ENCODE measurements around the gene HOXA4.

HOXA4 gene

GRCh38 chr7:27178366-27178765 is 47.8 kb upstream of the HOXA4 start:
- no peak overlapping the region for H3K9ac ChIP-seq (ENCODE audit: low read length)
- H3K79me2 ChIP-seq (ENCODE audit: insufficient read depth, low read length), result no peaks in the 10 kb centered on the region
- H3F3A ChIP-seq (ENCODE audit: insufficient read depth), result no peaks in the 10 kb centered on the region
- H3K4me3 ChIP-seq (ENCODE audit: insufficient read depth, low read length, poor library complexity, severe bottlenecking), result no peak overlapping the region
- H3K27me3 ChIP-seq (ENCODE audit: low read length), result no peaks in the 10 kb centered on the region
- no peaks in the 10 kb centered on the region for H4K20me1 ChIP-seq (ENCODE audit: low read depth, low read length)
- no peak overlapping the region for H2AFZ ChIP-seq (ENCODE audit: low read depth, low read length, severe bottlenecking)
- H3K9me2 ChIP-seq (replicated peaks; ENCODE audit: insufficient read depth, low read length), result no peaks in the 10 kb centered on the region
- H3K27ac ChIP-seq (ENCODE audit: low read depth, low read length), result no peak overlapping the region
- no peaks in the 10 kb centered on the region for H3K36me3 ChIP-seq (ENCODE audit: low read length)
- no peaks in the 10 kb centered on the region for H3K9me3 ChIP-seq (ENCODE audit: insufficient read depth, low read length)
- TF ChIP-seq CTCF (IDR thresholded peaks at IDR 0.05; ENCODE audit: insufficient read depth, low read length, poor library complexity, severe bottlenecking), result no peak
- no peak for TF ChIP-seq EZH2phosphoT487 (conservative IDR thresholded peaks at IDR 0.05; ENCODE audit: low read length)
- no peak overlapping the region for H3K4me2 ChIP-seq (ENCODE audit: low read depth, low read length, poor library complexity, severe bottlenecking)

GRCh38 chr7:27177795-27178320 is 47.3 kb upstream of the HOXA4 start:
- Histone ChIP-seq H3K9me2 (replicated peaks; ENCODE audit: insufficient read depth, low read length) (no peaks in the 10 kb centered on the region), H3K9me3 (ENCODE audit: insufficient read depth, low read length) (no peaks in the 10 kb centered on the region), H2AFZ (ENCODE audit: low read depth, low read length, severe bottlenecking) (no peak overlapping the region), H3K79me2 (ENCODE audit: insufficient read depth, low read length) (no peaks in the 10 kb centered on the region), H3K9ac (ENCODE audit: low read length) (no peak overlapping the region), H3K4me2 (ENCODE audit: low read depth, low read length, poor library complexity, severe bottlenecking) (no peak overlapping the region), H3F3A (ENCODE audit: insufficient read depth) (no peaks in the 10 kb centered on the region), H3K4me3 (ENCODE audit: insufficient read depth, low read length, poor library complexity, severe bottlenecking) (no peak overlapping the region), H3K27me3 (ENCODE audit: low read length) (no peaks in the 10 kb centered on the region), H3K27ac (ENCODE audit: low read depth, low read length) (no peak overlapping the region), H4K20me1 (ENCODE audit: low read depth, low read length) (no peaks in the 10 kb centered on the region), H3K36me3 (ENCODE audit: low read length) (no peaks in the 10 kb centered on the region)
- TF ChIP-seq EZH2phosphoT487 (conservative IDR thresholded peaks at IDR 0.05; ENCODE audit: low read length) (no peak), CTCF (IDR thresholded peaks at IDR 0.05; ENCODE audit: insufficient read depth, low read length, poor library complexity, severe bottlenecking) (no peak)

- H4K20me1 ChIP-seq (ENCODE audit: low read depth, low read length), result no peaks in the 10 kb centered on the region
- no peak overlapping the region for H3K4me3 ChIP-seq (ENCODE audit: insufficient read depth, low read length, poor library complexity, severe bottlenecking)
- no peaks in the 10 kb centered on the region for H3K27me3 ChIP-seq (ENCODE audit: low read length)
- H2AFZ ChIP-seq (ENCODE audit: low read depth, low read length, severe bottlenecking), result no peak overlapping the region
- H3F3A ChIP-seq (ENCODE audit: insufficient read depth), result no peaks in the 10 kb centered on the region
- H3K27ac ChIP-seq (ENCODE audit: low read depth, low read length), result no peak overlapping the region
- H3K9me3 ChIP-seq (ENCODE audit: insufficient read depth, low read length), result no peaks in the 10 kb centered on the region
- no peaks in the 10 kb centered on the region for H3K79me2 ChIP-seq (ENCODE audit: insufficient read depth, low read length)
- H3K9ac ChIP-seq (ENCODE audit: low read length), result no peak overlapping the region
- H3K36me3 ChIP-seq (ENCODE audit: low read length), result no peaks in the 10 kb centered on the region
- H3K9me2 ChIP-seq (replicated peaks; ENCODE audit: insufficient read depth, low read length), result no peaks in the 10 kb centered on the region
- TF ChIP-seq EZH2phosphoT487 (conservative IDR thresholded peaks at IDR 0.05; ENCODE audit: low read length) (no peak), CTCF (IDR thresholded peaks at IDR 0.05; ENCODE audit: insufficient read depth, low read length, poor library complexity, severe bottlenecking) (no peak)
- no peak overlapping the region for H3K4me2 ChIP-seq (ENCODE audit: low read depth, low read length, poor library complexity, severe bottlenecking)
Observed at GRCh38 chr7:27176962-27177794, 46.6 kb upstream of the HOXA4 start.

Data from SU-DHL-6 (cell line).